Measurements from ENCODE around the gene GPR162. TPM values are rescaled to one million over a fixed set of nuclear protein-coding genes. Genes with fewer than 3 reads are reported as not detected.

Gene GPR162
- total RNA-seq, 2 donors from 2014 or later = 0.78 TPM; not detected in 1

- no peak overlapping the region for H3K4me3 ChIP-seq
- 77 to 87% methylated on average over 6 of the region's 6 CpGs for WGBS, 2 donors
- H3K4me1 ChIP-seq = peaks cover 30% of the 10 kb centered on the region
- ATAC-seq (no peak), DNase-seq (no peak)
- H3K27me3 ChIP-seq = no peaks in the 10 kb centered on the region
- intact Hi-C loops (cut with DNase I) = no loop called here
- no peaks in the 10 kb centered on the region for H3K9me3 ChIP-seq
- TF ChIP-seq CTCF (IDR thresholded peaks at IDR 0.05) (no peak), POLR2A (IDR thresholded peaks at IDR 0.05) (no peak)
- H3K27ac ChIP-seq = no peak overlapping the region
- no peaks in the 10 kb centered on the region for H3K36me3 ChIP-seq (replicated peaks in 1 of 2; ENCODE audit: insufficient read depth in 1 of 2, low read depth in 2 of 2)
Measured at GRCh38 chr12:6830999-6831398, 9.4 kb downstream of the GPR162 start.

GRCh38 chr12:6831450-6831995 lies 9.9 kb downstream of the GPR162 start:
- Histone ChIP-seq H3K27ac (no peak overlapping the region), H3K4me3 (no peak overlapping the region), H3K9me3 (no peaks in the 10 kb centered on the region), H3K36me3 (replicated peaks in 1 of 2; ENCODE audit: insufficient read depth in 1 of 2, low read depth in 2 of 2) (no peaks in the 10 kb centered on the region), H3K4me1 (peaks cover 30% of the 10 kb centered on the region), H3K27me3 (no peaks in the 10 kb centered on the region)
- DNase-seq = no peak
- no peak for TF ChIP-seq POLR2A (IDR thresholded peaks at IDR 0.05)
- TF ChIP-seq CTCF (IDR thresholded peaks at IDR 0.05) = no peak
- intact Hi-C loops (cut with DNase I) = no loop called here
- 83 to 86% methylated on average over 12 of the region's 12 CpGs for WGBS, 2 donors
- no peak for ATAC-seq

- 92 to 93% methylated on average over 4 of the region's 4 CpGs for WGBS, 2 donors
Measured at GRCh38 chr12:6832125-6832524, 10.5 kb downstream of the GPR162 start.

GRCh38 chr12:6833189-6833890 lies 11.7 kb downstream of the GPR162 start:
- DNase-seq (no peak), ATAC-seq (no peak)
- no peak for TF ChIP-seq POLR2A (IDR thresholded peaks at IDR 0.05)
- TF ChIP-seq CTCF (IDR thresholded peaks at IDR 0.05) = no peak
- Histone ChIP-seq H3K36me3 (replicated peaks in 1 of 2; ENCODE audit: insufficient read depth in 1 of 2, low read depth in 2 of 2) (no peaks in the 10 kb centered on the region), H3K9me3 (no peaks in the 10 kb centered on the region), H3K27me3 (no peaks in the 10 kb centered on the region), H3K4me1 (peaks cover 18% of the 10 kb centered on the region), H3K4me3 (no peak overlapping the region), H3K27ac (no peak overlapping the region)
- 79 to 88% methylated on average over 4 to 6 of the region's 6 CpGs for WGBS, 2 donors
- intact Hi-C loops (cut with DNase I) = no loop called here

More at GRCh38 chr12:6832125-6832524, 10.5 kb downstream of the GPR162 start:
- Histone ChIP-seq H3K36me3 (replicated peaks in 1 of 2; ENCODE audit: insufficient read depth in 1 of 2, low read depth in 2 of 2) (no peaks in the 10 kb centered on the region), H3K4me1 (peaks cover 25% of the 10 kb centered on the region), H3K9me3 (no peaks in the 10 kb centered on the region), H3K4me3 (no peak overlapping the region), H3K27me3 (no peaks in the 10 kb centered on the region), H3K27ac (no peak overlapping the region)
- DNase-seq (no peak), ATAC-seq (no peak)
- no peak for TF ChIP-seq POLR2A (IDR thresholded peaks at IDR 0.05)
- TF ChIP-seq CTCF (IDR thresholded peaks at IDR 0.05) = no peak
- intact Hi-C loops (cut with DNase I) = no loop called here

GRCh38 chr12:6834254-6834653 lies 12.6 kb downstream of the GPR162 start:
- DNase-seq = no peak
- no peak for ATAC-seq
- intact Hi-C loops (cut with DNase I) = no loop called here

More at GRCh38 chr12:6834254-6834653, 12.6 kb downstream of the GPR162 start:
- Histone ChIP-seq H3K4me3 (no peak overlapping the region), H3K9me3 (no peaks in the 10 kb centered on the region), H3K27ac (no peak overlapping the region), H3K27me3 (no peaks in the 10 kb centered on the region), H3K36me3 (replicated peaks in 1 of 2; ENCODE audit: insufficient read depth in 1 of 2, low read depth in 2 of 2) (no peaks in the 10 kb centered on the region), H3K4me1 (peaks cover 11% of the 10 kb centered on the region)
- no peak for TF ChIP-seq CTCF (IDR thresholded peaks at IDR 0.05)
- TF ChIP-seq POLR2A (IDR thresholded peaks at IDR 0.05) = no peak
- 75 to 84% methylated on average over 1 of the region's 1 CpG for WGBS, 2 donors
